ENCODE measurements around the gene PBX3.

The PBX3 gene

DNA sequence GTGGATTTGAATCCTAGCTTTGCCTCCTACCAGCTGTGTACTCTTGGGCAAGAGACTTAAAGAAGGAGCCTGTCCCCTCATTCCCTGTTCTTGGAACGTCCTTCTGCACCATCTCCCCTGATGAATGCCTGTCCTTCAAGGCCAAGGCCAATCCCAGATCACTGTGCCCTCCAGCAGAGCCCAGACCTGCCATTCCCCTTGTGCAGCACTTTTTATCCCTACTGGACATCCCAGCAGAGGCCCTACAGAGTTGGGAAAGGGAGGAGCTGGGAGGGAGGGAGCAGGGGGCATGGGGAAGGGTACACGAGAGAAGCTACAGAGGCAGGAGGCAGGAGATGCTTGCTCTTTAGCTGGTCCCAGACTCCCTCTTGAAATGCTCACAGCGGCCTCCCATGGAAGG, 223.9 kb downstream of the PBX3 start:
- Histone ChIP-seq H3K79me1 (ENCODE audit: low read depth, low read length) (peaks cover 2% of the 10 kb centered on the region), H2BK12ac (ENCODE audit: low read length) (no peak overlapping the region), H3K4me3 (ENCODE audit: low read length in 2 of 2) (no peak overlapping the region), H2AFZ (ENCODE audit: low read length) (no peak overlapping the region), H4K91ac (ENCODE audit: low read depth, low read length, poor library complexity) (no peak overlapping the region), H3K23ac (ENCODE audit: low read depth, low read length, poor library complexity) (no peak overlapping the region), H2BK15ac (ENCODE audit: low read length) (no peak overlapping the region), H3K36me3 (replicated peaks in 1 of 2; ENCODE audit: control insufficient read depth in 2 of 2, insufficient read depth in 2 of 2, low read length in 2 of 2) (peaks cover 0 to 19% of the 10 kb centered on the region in 2 donors), H3K9me3 (replicated peaks in 1 of 2; ENCODE audit: control insufficient read depth in 2 of 2, insufficient read depth in 1 of 2, low read depth in 1 of 2, low read length in 2 of 2) (peaks cover 0 to 4% of the 10 kb centered on the region in 2 donors), H4K8ac (ENCODE audit: low read depth, low read length) (no peak overlapping the region), H2AK5ac (ENCODE audit: low read depth, low read length) (no peak overlapping the region), H3K4ac (ENCODE audit: low read length) (no peak overlapping the region), H3K4me2 (ENCODE audit: insufficient read depth, low read length, poor library complexity, severe bottlenecking) (no peak overlapping the region), H3K4me1 (ENCODE audit: control insufficient read depth in 2 of 2, insufficient read depth in 1 of 2, low read depth in 1 of 2, low read length in 2 of 2) (no peaks in the 10 kb centered on the region), H3K27me3 (ENCODE audit: control insufficient read depth in 3 of 3, insufficient read depth in 3 of 3, low read depth in 1 of 3, low read length in 3 of 3) (no peaks in the 10 kb centered on the region), H2BK120ac (ENCODE audit: low read depth, low read length) (no peak overlapping the region), H3K14ac (ENCODE audit: low read length) (no peak overlapping the region), H3K18ac (ENCODE audit: low read length) (no peak overlapping the region), H3K27ac (replicated peaks; ENCODE audit: low read length) (no peak overlapping the region), H3K9ac (ENCODE audit: low read depth, low read length, poor library complexity) (no peak overlapping the region), H2BK5ac (ENCODE audit: low read length) (no peak overlapping the region)
- DNase-seq (ENCODE audit: low spot score), result no peak
- WGBS, 2 donors (ENCODE audit: extremely low coverage in 2 of 2, insufficient read length in 2 of 2, insufficient replicate concordance in 1 of 2), result no CpG with 5 or more reads among the region's 3 CpGs

DNA sequence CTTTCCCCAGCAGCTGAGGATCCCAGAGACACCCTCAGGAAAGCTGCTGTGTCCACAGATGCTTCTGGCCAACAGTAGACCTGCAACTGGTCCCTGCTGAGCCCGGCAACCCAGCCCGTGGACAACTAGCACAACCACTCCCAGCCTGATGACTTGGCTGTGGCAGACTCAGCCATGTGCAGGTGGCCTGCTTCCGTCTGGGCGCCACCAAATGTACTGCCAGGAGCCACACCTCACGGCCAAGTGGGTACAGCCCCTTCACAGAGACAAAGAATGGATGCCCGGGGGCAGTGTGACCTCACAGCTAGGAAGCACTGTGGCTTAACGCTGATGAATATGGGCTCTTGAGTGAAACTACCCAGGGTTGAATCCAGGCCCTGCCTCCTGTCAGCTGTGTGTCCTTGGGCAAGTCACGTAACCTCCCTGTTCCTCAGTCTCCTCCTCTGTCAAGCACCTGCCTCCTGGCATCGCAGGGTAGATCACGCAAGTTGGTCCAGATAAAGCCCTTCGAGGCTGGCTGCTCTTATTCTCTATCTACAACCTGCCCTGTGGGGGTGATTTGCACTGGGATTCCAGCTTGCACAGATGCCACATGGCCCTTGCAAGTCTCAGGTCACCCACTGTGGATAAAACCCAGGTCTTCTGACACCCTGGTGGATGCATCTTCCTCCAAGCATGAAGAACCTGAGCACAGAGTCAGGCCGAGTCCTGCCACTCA, 225.0 kb downstream of the PBX3 start:
- no peak for DNase-seq (ENCODE audit: low spot score)
- H2BK15ac ChIP-seq (ENCODE audit: low read length), result peak overlapping the region; percentile 81

DNA sequence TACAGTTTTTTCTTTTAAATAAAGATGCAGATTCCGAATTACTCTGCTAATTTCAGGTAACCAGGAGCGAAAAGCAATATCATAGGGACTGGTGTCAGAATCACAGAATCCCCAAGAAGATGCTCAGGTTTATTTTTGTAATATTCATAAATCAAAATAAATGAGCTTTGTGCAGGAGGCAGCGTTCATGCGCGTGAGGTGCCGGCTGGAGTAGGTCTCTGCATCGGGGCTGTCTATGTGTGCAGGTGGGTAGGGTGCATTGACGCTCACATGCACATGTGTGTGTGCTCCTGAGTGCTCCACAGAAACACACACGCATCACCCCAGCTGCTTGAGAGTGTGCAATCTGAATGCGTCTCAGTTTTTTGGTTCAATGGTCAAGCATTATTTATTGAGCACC, 226.4 kb downstream of the PBX3 start:
- Histone ChIP-seq H3K23ac (ENCODE audit: low read depth, low read length, poor library complexity) (no peak overlapping the region), H3K36me3 (replicated peaks in 1 of 2; ENCODE audit: control insufficient read depth in 2 of 2, insufficient read depth in 2 of 2, low read length in 2 of 2) (no peaks in the 10 kb centered on the region), H3K4me1 (ENCODE audit: control insufficient read depth in 2 of 2, insufficient read depth in 1 of 2, low read depth in 1 of 2, low read length in 2 of 2) (no peaks in the 10 kb centered on the region), H2BK15ac (ENCODE audit: low read length) (no peak overlapping the region), H2BK120ac (ENCODE audit: low read depth, low read length) (no peak overlapping the region), H2BK5ac (ENCODE audit: low read length) (no peak overlapping the region), H3K18ac (ENCODE audit: low read length) (no peak overlapping the region), H4K8ac (ENCODE audit: low read depth, low read length) (no peak overlapping the region), H3K27me3 (ENCODE audit: control insufficient read depth in 3 of 3, insufficient read depth in 3 of 3, low read depth in 1 of 3, low read length in 3 of 3) (no peaks in the 10 kb centered on the region), H2AFZ (ENCODE audit: low read length) (no peak overlapping the region), H3K4ac (ENCODE audit: low read length) (no peak overlapping the region), H3K9ac (ENCODE audit: low read depth, low read length, poor library complexity) (no peak overlapping the region), H3K4me2 (ENCODE audit: insufficient read depth, low read length, poor library complexity, severe bottlenecking) (no peak overlapping the region), H3K79me1 (ENCODE audit: low read depth, low read length) (peaks cover 2% of the 10 kb centered on the region), H4K91ac (ENCODE audit: low read depth, low read length, poor library complexity) (no peak overlapping the region), H2AK5ac (ENCODE audit: low read depth, low read length) (no peak overlapping the region), H3K9me3 (replicated peaks in 1 of 2; ENCODE audit: control insufficient read depth in 2 of 2, insufficient read depth in 1 of 2, low read depth in 1 of 2, low read length in 2 of 2) (peaks cover 0 to 2% of the 10 kb centered on the region in 2 donors), H3K4me3 (ENCODE audit: low read length in 2 of 2) (no peak overlapping the region), H3K27ac (replicated peaks; ENCODE audit: low read length) (no peak overlapping the region), H2BK12ac (ENCODE audit: low read length) (no peak overlapping the region), H3K14ac (ENCODE audit: low read length) (no peak overlapping the region)
- DNase-seq (ENCODE audit: low spot score), result no peak
- WGBS, 2 donors (ENCODE audit: extremely low coverage in 2 of 2, insufficient read length in 2 of 2, insufficient replicate concordance in 1 of 2), result no CpG with 5 or more reads among the region's 10 CpGs

More for the DNA sequence above, 225.0 kb downstream of the PBX3 start:
- Histone ChIP-seq H3K79me1 (ENCODE audit: low read depth, low read length) (peaks cover 2% of the 10 kb centered on the region), H3K36me3 (replicated peaks in 1 of 2; ENCODE audit: control insufficient read depth in 2 of 2, insufficient read depth in 2 of 2, low read length in 2 of 2) (peaks cover 0 to 8% of the 10 kb centered on the region in 2 donors), H3K4ac (ENCODE audit: low read length) (no peak overlapping the region), H2BK120ac (ENCODE audit: low read depth, low read length) (no peak overlapping the region), H3K27me3 (ENCODE audit: control insufficient read depth in 3 of 3, insufficient read depth in 3 of 3, low read depth in 1 of 3, low read length in 3 of 3) (no peaks in the 10 kb centered on the region), H3K9me3 (replicated peaks in 1 of 2; ENCODE audit: control insufficient read depth in 2 of 2, insufficient read depth in 1 of 2, low read depth in 1 of 2, low read length in 2 of 2) (peaks cover 0 to 4% of the 10 kb centered on the region in 2 donors), H2BK12ac (ENCODE audit: low read length) (peak overlapping the region; percentile 35), H3K18ac (ENCODE audit: low read length) (peak overlapping the region; percentile 74), H3K9ac (ENCODE audit: low read depth, low read length, poor library complexity) (no peak overlapping the region), H4K8ac (ENCODE audit: low read depth, low read length) (no peak overlapping the region), H3K23ac (ENCODE audit: low read depth, low read length, poor library complexity) (peak overlapping the region; percentile 58), H3K4me2 (ENCODE audit: insufficient read depth, low read length, poor library complexity, severe bottlenecking) (no peak overlapping the region), H2AFZ (ENCODE audit: low read length) (no peak overlapping the region), H3K4me3 (ENCODE audit: low read length in 2 of 2) (no peak overlapping the region), H4K91ac (ENCODE audit: low read depth, low read length, poor library complexity) (peak overlapping the region; percentile 99), H3K14ac (ENCODE audit: low read length) (peak overlapping the region; percentile 58), H3K27ac (replicated peaks; ENCODE audit: low read length) (no peak overlapping the region), H3K4me1 (ENCODE audit: control insufficient read depth in 2 of 2, insufficient read depth in 1 of 2, low read depth in 1 of 2, low read length in 2 of 2) (no peaks in the 10 kb centered on the region), H2BK5ac (ENCODE audit: low read length) (no peak overlapping the region), H2AK5ac (ENCODE audit: low read depth, low read length) (peak overlapping the region; percentile 65)
- no CpG with 5 or more reads among the region's 12 CpGs for WGBS, 2 donors (ENCODE audit: extremely low coverage in 2 of 2, insufficient read length in 2 of 2, insufficient replicate concordance in 1 of 2)

DNA sequence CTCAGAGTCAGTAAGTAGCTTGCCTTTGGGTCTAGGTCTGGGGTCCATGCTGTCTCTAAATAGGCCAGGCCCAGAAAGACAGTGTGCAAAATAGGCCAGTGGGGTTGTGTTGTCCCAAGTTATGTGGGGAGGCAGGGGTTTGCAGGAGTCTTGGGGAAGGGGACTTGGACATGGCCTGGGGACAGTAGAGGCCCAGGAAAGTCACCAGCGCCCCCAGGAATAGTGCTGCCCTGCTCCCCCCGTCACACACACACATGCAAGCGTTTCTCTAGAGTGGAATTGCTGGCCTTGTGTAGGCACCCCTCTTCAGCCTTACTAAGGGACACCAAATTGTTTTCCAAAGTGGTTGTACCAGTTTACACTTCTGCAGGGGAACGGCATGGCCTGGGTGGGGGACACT, 227.5 kb downstream of the PBX3 start:
- H3K14ac ChIP-seq (ENCODE audit: low read length), result no peak overlapping the region
- H4K91ac ChIP-seq (ENCODE audit: low read depth, low read length, poor library complexity), result no peak overlapping the region
- no peaks in the 10 kb centered on the region for H3K27me3 ChIP-seq (ENCODE audit: control insufficient read depth in 3 of 3, insufficient read depth in 3 of 3, low read depth in 1 of 3, low read length in 3 of 3)
- no peak overlapping the region for H3K27ac ChIP-seq (replicated peaks; ENCODE audit: low read length)
- H3K79me1 ChIP-seq (ENCODE audit: low read depth, low read length), result peaks cover 2% of the 10 kb centered on the region
- H3K9me3 ChIP-seq (replicated peaks in 1 of 2; ENCODE audit: control insufficient read depth in 2 of 2, insufficient read depth in 1 of 2, low read depth in 1 of 2, low read length in 2 of 2), result peaks cover 0 to 2% of the 10 kb centered on the region in 2 donors
- no peak overlapping the region for H2BK120ac ChIP-seq (ENCODE audit: low read depth, low read length)
- no peak for DNase-seq (ENCODE audit: low spot score)
- no peaks in the 10 kb centered on the region for H3K4me1 ChIP-seq (ENCODE audit: control insufficient read depth in 2 of 2, insufficient read depth in 1 of 2, low read depth in 1 of 2, low read length in 2 of 2)
- no peak overlapping the region for H2BK15ac ChIP-seq (ENCODE audit: low read length)
- no peaks in the 10 kb centered on the region for H3K36me3 ChIP-seq (replicated peaks in 1 of 2; ENCODE audit: control insufficient read depth in 2 of 2, insufficient read depth in 2 of 2, low read length in 2 of 2)
- H2BK12ac ChIP-seq (ENCODE audit: low read length), result no peak overlapping the region
- no peak overlapping the region for H3K9ac ChIP-seq (ENCODE audit: low read depth, low read length, poor library complexity)
- no peak overlapping the region for H3K4ac ChIP-seq (ENCODE audit: low read length)
- H3K4me2 ChIP-seq (ENCODE audit: insufficient read depth, low read length, poor library complexity, severe bottlenecking), result no peak overlapping the region
- H4K8ac ChIP-seq (ENCODE audit: low read depth, low read length), result no peak overlapping the region
- no peak overlapping the region for H3K23ac ChIP-seq (ENCODE audit: low read depth, low read length, poor library complexity)
- H2AFZ ChIP-seq (ENCODE audit: low read length), result no peak overlapping the region
- H2BK5ac ChIP-seq (ENCODE audit: low read length), result no peak overlapping the region
- H3K18ac ChIP-seq (ENCODE audit: low read length), result no peak overlapping the region
- H3K4me3 ChIP-seq (ENCODE audit: low read length in 2 of 2), result no peak overlapping the region
- H2AK5ac ChIP-seq (ENCODE audit: low read depth, low read length), result no peak overlapping the region
- WGBS, 2 donors (ENCODE audit: extremely low coverage in 2 of 2, insufficient read length in 2 of 2, insufficient replicate concordance in 1 of 2), result no CpG with 5 or more reads among the region's 4 CpGs
